H1 (cell line): ENCODE measurements around the gene SASS6. TPM values are rescaled to one million over a fixed set of nuclear protein-coding genes. Genes with fewer than 3 reads are reported as not detected.

ENCODE experiments used
- CTBP2 ChIP-seq: IDR thresholded peaks from 2 replicates; pipeline ENCODE4 v1.7.0; 2011; ENCODE audit warnings: borderline replicate concordance, mild to moderate bottlenecking, moderate library complexity, mixed read lengths, low read length; ENCODE audit not compliant: insufficient read depth, insufficient read length
- SAP30 ChIP-seq: fragments of 300-600 bp; sonication (generic); IDR thresholded peaks from 2 replicates; pipeline ENCODE4 v1.7.1; 2012; ENCODE audit warnings: low read length, moderate library complexity, mild to moderate bottlenecking, inconsistent platforms; ENCODE audit not compliant: insufficient read depth, insufficient replicate concordance
- SIN3A ChIP-seq, 2 experiments: IDR thresholded peaks in 1 of 2; conservative IDR thresholded peaks in 1 of 2; 2 replicates each; pipeline ENCODE4 v1.6.1; 2011 to 2012; ENCODE audit warnings: low read length in 2 of 2, improper control_type of control experiment in 1 of 2, low read depth in 1 of 2, mild to moderate bottlenecking in 1 of 2
- TEAD4 ChIP-seq: IDR thresholded peaks from 2 replicates; pipeline ENCODE4 v1.6.1; 2012; ENCODE audit warnings: low read depth, low read length, inconsistent platforms, mixed read lengths
- YY1 ChIP-seq: IDR thresholded peaks from 2 replicates; pipeline ENCODE4 v1.6.1; 2011; ENCODE audit warnings: low read depth, mild to moderate bottlenecking, low read length
- polyA plus RNA-seq, 7 experiments: library from polyadenylated mRNA; depleted of rRNA in 3 of 7; stranded (reverse) in 5 of 7; unstranded in 2 of 7; fragments of >200 nt in 5 of 7; fragments of 200-250 nt in 2 of 7; gene quantifications; 1 replicate in 5 of 7; 2 replicates in 1 of 7; 4 replicates in 1 of 7; pipeline versions ENCODE4 v1.2.1 to v1.2.3, GENCODE V29; 2011 to 2013; ENCODE audit warnings: missing spikeins in 2 of 7, mixed read lengths in 2 of 7
- total RNA-seq: library from RNA; stranded (reverse); fragmentation: NEBNext Ultra II Directional; extraction: Animal tissue kit (Norgen Biotek cat#: 25700); gene quantifications from 2 replicates; pipeline ENCODE4 v1.2.1, GENCODE V29; 2021
- TF ChIP-seq, protein P1 (sequence below): fragments of 300-600 bp; sonication (generic); IDR thresholded peaks from 2 replicates; pipeline ENCODE4 v1.7.1; 2012; ENCODE audit warnings: low read length, moderate library complexity, mild to moderate bottlenecking, inconsistent platforms; ENCODE audit not compliant: insufficient replicate concordance
- TF ChIP-seq, protein P2 (sequence below): IDR thresholded peaks from 2 replicates; pipeline ENCODE4 v1.6.1; 2012; ENCODE audit warnings: inconsistent platforms

Gene SASS6
- total and polyA plus RNA-seq, 2 of the 8 experiments (the other 6 are each of a cell fraction or from before 2014, with no cell fraction given), result 1.2 to 13.8 TPM

- TF ChIP-seq, protein P1, sequence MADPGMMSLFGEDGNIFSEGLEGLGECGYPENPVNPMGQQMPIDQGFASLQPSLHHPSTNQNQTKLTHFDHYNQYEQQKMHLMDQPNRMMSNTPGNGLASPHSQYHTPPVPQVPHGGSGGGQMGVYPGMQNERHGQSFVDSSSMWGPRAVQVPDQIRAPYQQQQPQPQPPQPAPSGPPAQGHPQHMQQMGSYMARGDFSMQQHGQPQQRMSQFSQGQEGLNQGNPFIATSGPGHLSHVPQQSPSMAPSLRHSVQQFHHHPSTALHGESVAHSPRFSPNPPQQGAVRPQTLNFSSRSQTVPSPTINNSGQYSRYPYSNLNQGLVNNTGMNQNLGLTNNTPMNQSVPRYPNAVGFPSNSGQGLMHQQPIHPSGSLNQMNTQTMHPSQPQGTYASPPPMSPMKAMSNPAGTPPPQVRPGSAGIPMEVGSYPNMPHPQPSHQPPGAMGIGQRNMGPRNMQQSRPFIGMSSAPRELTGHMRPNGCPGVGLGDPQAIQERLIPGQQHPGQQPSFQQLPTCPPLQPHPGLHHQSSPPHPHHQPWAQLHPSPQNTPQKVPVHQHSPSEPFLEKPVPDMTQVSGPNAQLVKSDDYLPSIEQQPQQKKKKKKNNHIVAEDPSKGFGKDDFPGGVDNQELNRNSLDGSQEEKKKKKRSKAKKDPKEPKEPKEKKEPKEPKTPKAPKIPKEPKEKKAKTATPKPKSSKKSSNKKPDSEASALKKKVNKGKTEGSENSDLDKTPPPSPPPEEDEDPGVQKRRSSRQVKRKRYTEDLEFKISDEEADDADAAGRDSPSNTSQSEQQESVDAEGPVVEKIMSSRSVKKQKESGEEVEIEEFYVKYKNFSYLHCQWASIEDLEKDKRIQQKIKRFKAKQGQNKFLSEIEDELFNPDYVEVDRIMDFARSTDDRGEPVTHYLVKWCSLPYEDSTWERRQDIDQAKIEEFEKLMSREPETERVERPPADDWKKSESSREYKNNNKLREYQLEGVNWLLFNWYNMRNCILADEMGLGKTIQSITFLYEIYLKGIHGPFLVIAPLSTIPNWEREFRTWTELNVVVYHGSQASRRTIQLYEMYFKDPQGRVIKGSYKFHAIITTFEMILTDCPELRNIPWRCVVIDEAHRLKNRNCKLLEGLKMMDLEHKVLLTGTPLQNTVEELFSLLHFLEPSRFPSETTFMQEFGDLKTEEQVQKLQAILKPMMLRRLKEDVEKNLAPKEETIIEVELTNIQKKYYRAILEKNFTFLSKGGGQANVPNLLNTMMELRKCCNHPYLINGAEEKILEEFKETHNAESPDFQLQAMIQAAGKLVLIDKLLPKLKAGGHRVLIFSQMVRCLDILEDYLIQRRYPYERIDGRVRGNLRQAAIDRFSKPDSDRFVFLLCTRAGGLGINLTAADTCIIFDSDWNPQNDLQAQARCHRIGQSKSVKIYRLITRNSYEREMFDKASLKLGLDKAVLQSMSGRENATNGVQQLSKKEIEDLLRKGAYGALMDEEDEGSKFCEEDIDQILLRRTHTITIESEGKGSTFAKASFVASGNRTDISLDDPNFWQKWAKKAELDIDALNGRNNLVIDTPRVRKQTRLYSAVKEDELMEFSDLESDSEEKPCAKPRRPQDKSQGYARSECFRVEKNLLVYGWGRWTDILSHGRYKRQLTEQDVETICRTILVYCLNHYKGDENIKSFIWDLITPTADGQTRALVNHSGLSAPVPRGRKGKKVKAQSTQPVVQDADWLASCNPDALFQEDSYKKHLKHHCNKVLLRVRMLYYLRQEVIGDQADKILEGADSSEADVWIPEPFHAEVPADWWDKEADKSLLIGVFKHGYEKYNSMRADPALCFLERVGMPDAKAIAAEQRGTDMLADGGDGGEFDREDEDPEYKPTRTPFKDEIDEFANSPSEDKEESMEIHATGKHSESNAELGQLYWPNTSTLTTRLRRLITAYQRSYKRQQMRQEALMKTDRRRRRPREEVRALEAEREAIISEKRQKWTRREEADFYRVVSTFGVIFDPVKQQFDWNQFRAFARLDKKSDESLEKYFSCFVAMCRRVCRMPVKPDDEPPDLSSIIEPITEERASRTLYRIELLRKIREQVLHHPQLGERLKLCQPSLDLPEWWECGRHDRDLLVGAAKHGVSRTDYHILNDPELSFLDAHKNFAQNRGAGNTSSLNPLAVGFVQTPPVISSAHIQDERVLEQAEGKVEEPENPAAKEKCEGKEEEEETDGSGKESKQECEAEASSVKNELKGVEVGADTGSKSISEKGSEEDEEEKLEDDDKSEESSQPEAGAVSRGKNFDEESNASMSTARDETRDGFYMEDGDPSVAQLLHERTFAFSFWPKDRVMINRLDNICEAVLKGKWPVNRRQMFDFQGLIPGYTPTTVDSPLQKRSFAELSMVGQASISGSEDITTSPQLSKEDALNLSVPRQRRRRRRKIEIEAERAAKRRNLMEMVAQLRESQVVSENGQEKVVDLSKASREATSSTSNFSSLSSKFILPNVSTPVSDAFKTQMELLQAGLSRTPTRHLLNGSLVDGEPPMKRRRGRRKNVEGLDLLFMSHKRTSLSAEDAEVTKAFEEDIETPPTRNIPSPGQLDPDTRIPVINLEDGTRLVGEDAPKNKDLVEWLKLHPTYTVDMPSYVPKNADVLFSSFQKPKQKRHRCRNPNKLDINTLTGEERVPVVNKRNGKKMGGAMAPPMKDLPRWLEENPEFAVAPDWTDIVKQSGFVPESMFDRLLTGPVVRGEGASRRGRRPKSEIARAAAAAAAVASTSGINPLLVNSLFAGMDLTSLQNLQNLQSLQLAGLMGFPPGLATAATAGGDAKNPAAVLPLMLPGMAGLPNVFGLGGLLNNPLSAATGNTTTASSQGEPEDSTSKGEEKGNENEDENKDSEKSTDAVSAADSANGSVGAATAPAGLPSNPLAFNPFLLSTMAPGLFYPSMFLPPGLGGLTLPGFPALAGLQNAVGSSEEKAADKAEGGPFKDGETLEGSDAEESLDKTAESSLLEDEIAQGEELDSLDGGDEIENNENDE, result no peak
- TF ChIP-seq, protein P2, sequence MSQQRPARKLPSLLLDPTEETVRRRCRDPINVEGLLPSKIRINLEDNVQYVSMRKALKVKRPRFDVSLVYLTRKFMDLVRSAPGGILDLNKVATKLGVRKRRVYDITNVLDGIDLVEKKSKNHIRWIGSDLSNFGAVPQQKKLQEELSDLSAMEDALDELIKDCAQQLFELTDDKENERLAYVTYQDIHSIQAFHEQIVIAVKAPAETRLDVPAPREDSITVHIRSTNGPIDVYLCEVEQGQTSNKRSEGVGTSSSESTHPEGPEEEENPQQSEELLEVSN, result no peak
- TF ChIP-seq TEAD4, result no peak
- no peak for TF ChIP-seq CTBP2
- TF ChIP-seq SAP30, result no peak
- no peak for TF ChIP-seq YY1
- TF ChIP-seq SIN3A (conservative IDR thresholded peaks at IDR 0.05 in 1 of 2, IDR thresholded peaks at IDR 0.05 in 1 of 2; ENCODE audit: low read depth in 1 of 2, low read length in 2 of 2), result no peak
- TF ChIP-seq, all 59 proteins: peak for 0
These were observed 25.0 kb downstream of the SASS6 start (continued) for GRCh38 chr1:100107696-100108095.
